HepG2 (cell line): ENCODE measurements around the gene RAB20. TPM values are rescaled to one million over a fixed set of nuclear protein-coding genes. Genes with fewer than 3 reads are reported as not detected.
A peak's percentile ranks its signal among the peaks of the same experiment; 100 is the strongest.

Experiments used
- EED ChIP-seq: sonication (generic); formaldehyde crosslinking; IDR thresholded peaks from 2 replicates; pipeline ENCODE4 v1.5.0; 2020; ENCODE audit warnings: mild to moderate bottlenecking, missing genetic modification reagents
- ELF1 ChIP-seq: sonication (generic); formaldehyde crosslinking; IDR thresholded peaks from 2 replicates; pipeline ENCODE4 v1.4.0; 2020; ENCODE audit warnings: missing genetic modification reagents
- GABPA ChIP-seq, 2 experiments: IDR thresholded peaks; 2 replicates each; pipeline ENCODE4 v1.6.1; 2011 to 2016; ENCODE audit warnings: low read depth in 2 of 2, low read length in 1 of 2, missing biosample characterization in 1 of 2, missing genetic modification characterization in 1 of 2
- GLI4 ChIP-seq: sonication (generic); formaldehyde crosslinking; IDR thresholded peaks from 2 replicates; pipeline ENCODE4 v1.5.1; 2020; ENCODE audit warnings: missing genetic modification reagents, mild to moderate bottlenecking, moderate library complexity, borderline replicate concordance
- HDAC1 ChIP-seq: sonication (generic); formaldehyde crosslinking; IDR thresholded peaks from 2 replicates; pipeline ENCODE4 v1.5.1; 2020; ENCODE audit warnings: mild to moderate bottlenecking, missing genetic modification reagents
- MAZ ChIP-seq, 2 experiments: sonication (generic) in 1 of 2; formaldehyde crosslinking in 1 of 2; IDR thresholded peaks; 2 replicates each; pipeline versions ENCODE4 v1.5.0 to v1.6.1; 2012 to 2020; ENCODE audit warnings: low read depth in 2 of 2, mild to moderate bottlenecking in 2 of 2, borderline replicate concordance in 1 of 2, improper control_type of control experiment in 1 of 2, low read length in 1 of 2, missing genetic modification reagents in 1 of 2, moderate library complexity in 1 of 2
- NONO ChIP-seq, 2 experiments: fragments of 450-650 bp in 1 of 2; sonication (generic) in 1 of 2; formaldehyde crosslinking in 1 of 2; IDR thresholded peaks in 1 of 2; conservative IDR thresholded peaks in 1 of 2; 2 replicates each; pipeline versions ENCODE4 v1.6.1 to v1.8.0; 2017 to 2022; ENCODE audit warnings: mild to moderate bottlenecking in 1 of 2, missing genetic modification reagents in 1 of 2, moderate library complexity in 1 of 2
- PCBP2 ChIP-seq: fragments of 200-400 bp; formaldehyde crosslinking; optimal IDR thresholded peaks from 2 replicates; pipeline ENCODE3; 2018; ENCODE audit warnings: low read length, low read depth; ENCODE audit not compliant: poor library complexity, severe bottlenecking
- PHF21A ChIP-seq: sonication (generic); formaldehyde crosslinking; IDR thresholded peaks from 2 replicates; pipeline ENCODE4 v1.5.0; 2020; ENCODE audit warnings: mild to moderate bottlenecking, missing genetic modification reagents
- SAP130 ChIP-seq: IDR thresholded peaks from 2 replicates; pipeline ENCODE4 v1.6.1; 2016; ENCODE audit warnings: low read depth
- SIN3A ChIP-seq: IDR thresholded peaks from 2 replicates; pipeline ENCODE4 v1.6.1; 2011; ENCODE audit warnings: low read depth, mild to moderate bottlenecking, control low read depth, low read length, borderline replicate concordance
- ZNF234 ChIP-seq: sonication (generic); formaldehyde crosslinking; conservative IDR thresholded peaks from 2 replicates; pipeline ENCODE4 v1.5.1; 2020; ENCODE audit warnings: mild to moderate bottlenecking, missing genetic modification reagents
- ZNF253 ChIP-seq: sonication (generic); formaldehyde crosslinking; IDR thresholded peaks from 2 replicates; pipeline ENCODE4 v1.8.0; 2022; ENCODE audit warnings: mild to moderate bottlenecking, missing genetic modification reagents, borderline replicate concordance
- ZNF570 ChIP-seq: sonication (generic); formaldehyde crosslinking; IDR thresholded peaks from 2 replicates; pipeline ENCODE4 v1.4.0; 2020; ENCODE audit warnings: mild to moderate bottlenecking, missing genetic modification reagents, borderline replicate concordance
- ZNF574 ChIP-seq: sonication (generic); formaldehyde crosslinking; IDR thresholded peaks from 2 replicates; pipeline ENCODE4 v1.4.0; 2020; ENCODE audit warnings: missing genetic modification reagents
- ZNF652 ChIP-seq: IDR thresholded peaks from 2 replicates; pipeline ENCODE4 v1.6.1; 2016; ENCODE audit warnings: low read depth, borderline replicate concordance
- ZNF772 ChIP-seq: sonication (generic); formaldehyde crosslinking; IDR thresholded peaks from 2 replicates; pipeline ENCODE4 v1.5.0; 2020; ENCODE audit warnings: mild to moderate bottlenecking, missing genetic modification reagents
- ZNF788 ChIP-seq: sonication (generic); formaldehyde crosslinking; IDR thresholded peaks from 2 replicates; pipeline ENCODE4 v1.5.0; 2020; ENCODE audit warnings: mild to moderate bottlenecking, missing genetic modification reagents, borderline replicate concordance
- ZNF879 ChIP-seq: sonication (generic); formaldehyde crosslinking; IDR thresholded peaks from 2 replicates; pipeline ENCODE4 v1.8.1; 2023; ENCODE audit warnings: missing genetic modification reagents
- polyA plus RNA-seq, 8 experiments: library from polyadenylated mRNA; depleted of rRNA in 3 of 8; stranded (reverse) in 7 of 8; unstranded in 1 of 8; fragments of >200 nt; fragmentation: Illumina TruSeq in 4 of 8; extraction: Trizol in 4 of 8; gene quantifications; 2 replicates each; pipeline versions ENCODE4 v1.2.1 to v1.2.3, GENCODE V29; 2011 to 2016; ENCODE audit warnings: low read depth in 4 of 8, missing spikeins in 1 of 8, mixed read lengths in 1 of 8; ENCODE audit not compliant: insufficient read depth in 1 of 8
- total RNA-seq, 5 experiments: library from RNA; depleted of rRNA; stranded (reverse); fragments of >200 nt; fragmentation: Illumina TruSeq; extraction: Trizol; gene quantifications; 2 replicates each; pipeline ENCODE4 v1.2.3, GENCODE V29; 2016; ENCODE audit warnings: low read depth in 1 of 5
- TF ChIP-seq, protein P1 (sequence below): sonication (generic); formaldehyde crosslinking; IDR thresholded peaks from 2 replicates; pipeline ENCODE4 v1.5.1; 2020; ENCODE audit warnings: missing genetic modification reagents, mild to moderate bottlenecking, borderline replicate concordance
- TF ChIP-seq, protein P2 (sequence below): sonication (generic); formaldehyde crosslinking; IDR thresholded peaks from 2 replicates; pipeline ENCODE4 v1.4.0; 2020; ENCODE audit warnings: mild to moderate bottlenecking, low read depth, missing genetic modification reagents

Gene RAB20
- total and polyA plus RNA-seq, 2 of the 13 experiments (the other 11 are each of a cell fraction or from before 2014, with no cell fraction given), result 15.6 to 30.5 TPM

DNA sequence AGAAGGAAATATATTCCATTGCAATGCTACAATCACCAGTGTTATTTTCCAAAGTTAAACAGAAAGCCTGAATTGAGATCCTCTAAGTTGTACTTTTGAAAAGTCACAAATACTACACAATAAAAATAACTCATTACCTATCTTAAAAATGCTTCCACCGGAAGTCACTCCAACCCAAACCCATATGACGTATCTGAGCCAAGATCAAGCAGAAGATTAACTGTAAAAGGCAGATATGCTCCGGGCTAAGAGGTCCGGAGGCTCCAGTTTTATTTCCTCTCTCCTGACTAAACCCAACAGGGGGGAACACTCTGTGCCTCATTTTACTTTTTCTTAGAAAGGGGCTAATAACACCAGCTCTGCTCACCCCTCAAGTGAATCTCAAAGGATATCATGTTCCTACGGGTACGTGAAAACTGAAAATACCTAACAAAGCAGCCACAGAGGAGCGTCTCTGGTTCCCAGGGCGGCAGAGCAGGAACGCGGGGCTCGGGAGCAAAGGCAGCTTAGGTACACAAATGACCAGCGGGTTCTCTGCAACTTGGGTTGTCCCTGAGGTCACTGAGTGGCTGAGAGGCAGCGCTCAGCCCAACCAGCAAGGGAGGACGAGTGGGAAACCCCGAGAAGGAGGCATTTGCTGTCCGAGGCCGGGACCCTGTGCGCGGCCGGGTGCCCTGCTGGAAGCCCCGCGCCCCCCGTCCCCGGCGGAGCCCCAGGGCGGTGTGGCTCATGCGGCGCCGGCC is 750 bp downstream of the RAB20 start (continued):
- 0 out of 2 replicates have a peak, but pooled peaks have one; percentile 23 for TF ChIP-seq ZNF574 (CRISPR knock-in tag)
- no peak for TF ChIP-seq ZNF570
- TF ChIP-seq, protein P1, sequence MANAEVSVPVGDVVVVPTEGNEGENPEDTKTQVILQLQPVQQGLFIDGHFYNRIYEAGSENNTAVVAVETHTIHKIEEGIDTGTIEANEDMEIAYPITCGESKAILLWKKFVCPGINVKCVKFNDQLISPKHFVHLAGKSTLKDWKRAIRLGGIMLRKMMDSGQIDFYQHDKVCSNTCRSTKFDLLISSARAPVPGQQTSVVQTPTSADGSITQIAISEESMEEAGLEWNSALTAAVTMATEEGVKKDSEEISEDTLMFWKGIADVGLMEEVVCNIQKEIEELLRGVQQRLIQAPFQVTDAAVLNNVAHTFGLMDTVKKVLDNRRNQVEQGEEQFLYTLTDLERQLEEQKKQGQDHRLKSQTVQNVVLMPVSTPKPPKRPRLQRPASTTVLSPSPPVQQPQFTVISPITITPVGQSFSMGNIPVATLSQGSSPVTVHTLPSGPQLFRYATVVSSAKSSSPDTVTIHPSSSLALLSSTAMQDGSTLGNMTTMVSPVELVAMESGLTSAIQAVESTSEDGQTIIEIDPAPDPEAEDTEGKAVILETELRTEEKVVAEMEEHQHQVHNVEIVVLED (CRISPR knock-in tag), result no peak
- 0 out of 2 replicates have a peak, but pooled peaks have one; percentile 36 for TF ChIP-seq ZNF788
- peak; percentile 31; the same call in 1 of the 2 replicates for TF ChIP-seq HDAC1 (CRISPR knock-in tag)
- 0 out of 2 replicates have a peak, but pooled peaks have one; percentile 23 for TF ChIP-seq ZNF234
- TF ChIP-seq ELF1 (CRISPR knock-in tag), result 0 out of 2 replicates have a peak, but pooled peaks have one; percentile 1
- TF ChIP-seq SAP130 (CRISPR knock-in tag), result peak; percentile 24
- no peak for TF ChIP-seq PCBP2
- TF ChIP-seq NONO (IDR thresholded peaks at IDR 0.05), result no peak
- no peak for TF ChIP-seq NONO (CRISPR knock-in tag; conservative IDR thresholded peaks at IDR 0.05)
- TF ChIP-seq, protein P2, sequence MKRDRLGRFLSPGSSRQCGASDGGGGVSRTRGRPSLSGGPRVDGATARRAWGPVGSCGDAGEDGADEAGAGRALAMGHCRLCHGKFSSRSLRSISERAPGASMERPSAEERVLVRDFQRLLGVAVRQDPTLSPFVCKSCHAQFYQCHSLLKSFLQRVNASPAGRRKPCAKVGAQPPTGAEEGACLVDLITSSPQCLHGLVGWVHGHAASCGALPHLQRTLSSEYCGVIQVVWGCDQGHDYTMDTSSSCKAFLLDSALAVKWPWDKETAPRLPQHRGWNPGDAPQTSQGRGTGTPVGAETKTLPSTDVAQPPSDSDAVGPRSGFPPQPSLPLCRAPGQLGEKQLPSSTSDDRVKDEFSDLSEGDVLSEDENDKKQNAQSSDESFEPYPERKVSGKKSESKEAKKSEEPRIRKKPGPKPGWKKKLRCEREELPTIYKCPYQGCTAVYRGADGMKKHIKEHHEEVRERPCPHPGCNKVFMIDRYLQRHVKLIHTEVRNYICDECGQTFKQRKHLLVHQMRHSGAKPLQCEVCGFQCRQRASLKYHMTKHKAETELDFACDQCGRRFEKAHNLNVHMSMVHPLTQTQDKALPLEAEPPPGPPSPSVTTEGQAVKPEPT, result 0 out of 2 replicates have a peak, but pooled peaks have one; percentile 16
- no peak; the same call in 1 of the 2 replicates for TF ChIP-seq SIN3A
- peak; percentile 46; the same call in 1 of the 2 replicates for TF ChIP-seq EED (CRISPR knock-in tag)
- TF ChIP-seq PHF21A (CRISPR knock-in tag), result no peak
- TF ChIP-seq ZNF652 (CRISPR knock-in tag), result no peak
- no peak for TF ChIP-seq ZNF879 (CRISPR knock-in tag)
- TF ChIP-seq ZNF253, result no peak
- 0 out of 2 replicates have a peak, but pooled peaks have one; percentile 28 for TF ChIP-seq ZNF772
- no peak for TF ChIP-seq MAZ (IDR thresholded peaks at IDR 0.05; ENCODE audit: borderline replicate concordance, low read depth, low read length)
- TF ChIP-seq MAZ (CRISPR knock-in tag; IDR thresholded peaks at IDR 0.05; ENCODE audit: low read depth), result 0 out of 2 replicates have a peak, but pooled peaks have one; percentile 6
- TF ChIP-seq GLI4 (CRISPR knock-in tag), result 0 out of 2 replicates have a peak, but pooled peaks have one; percentile 24
- no peak for TF ChIP-seq GABPA (IDR thresholded peaks at IDR 0.05; ENCODE audit: low read depth, low read length)
- TF ChIP-seq GABPA (CRISPR knock-in tag; IDR thresholded peaks at IDR 0.05; ENCODE audit: low read depth), result no peak; the same call in 1 of the 2 replicates
